HEK293 (cell line): ENCODE results near the gene FCN3.

Experiments used
- BCL11A ChIP-seq: fragments of 450-650 bp; formaldehyde crosslinking; IDR thresholded peaks from 2 replicates; pipeline ENCODE4 v1.5.1; 2016; ENCODE audit warnings: low read depth, missing biosample characterization, missing genetic modification characterization
- CTCF ChIP-seq: fragments of 450-650 bp; formaldehyde crosslinking; IDR thresholded peaks from 2 replicates; pipeline ENCODE4 v1.5.1; 2016; ENCODE audit warnings: missing biosample characterization, missing genetic modification characterization
- KLF9 ChIP-seq: fragments of 450-650 bp; formaldehyde crosslinking; IDR thresholded peaks from 2 replicates; pipeline ENCODE4 v1.5.1; 2016; ENCODE audit warnings: missing biosample characterization, missing genetic modification characterization, low read depth
- PATZ1 ChIP-seq: fragments of 450-650 bp; formaldehyde crosslinking; IDR thresholded peaks from 2 replicates; pipeline ENCODE4 v1.5.1; 2016; ENCODE audit warnings: missing biosample characterization, missing genetic modification characterization
- REST ChIP-seq: fragments of 450-650 bp; formaldehyde crosslinking; IDR thresholded peaks from 2 replicates; pipeline ENCODE4 v1.5.1; 2016; ENCODE audit warnings: missing biosample characterization, missing genetic modification characterization
- TSHZ1 ChIP-seq: fragments of 450-650 bp; formaldehyde crosslinking; IDR thresholded peaks from 2 replicates; pipeline ENCODE4 v1.5.1; 2016; ENCODE audit warnings: missing biosample characterization, missing genetic modification characterization, borderline replicate concordance
- ZBTB26 ChIP-seq: fragments of 450-650 bp; formaldehyde crosslinking; optimal IDR thresholded peaks from 2 replicates; pipeline ENCODE3; 2016; ENCODE audit warnings: missing biosample characterization, mild to moderate bottlenecking, missing genetic modification characterization
- ZBTB7A ChIP-seq: fragments of 450-650 bp; formaldehyde crosslinking; IDR thresholded peaks from 2 replicates; pipeline ENCODE4 v1.5.1; 2016; ENCODE audit warnings: low read depth, missing biosample characterization, missing genetic modification characterization
- ZNF114 ChIP-seq: fragments of 450-650 bp; formaldehyde crosslinking; IDR thresholded peaks from 2 replicates; pipeline ENCODE4 v1.5.0; 2017; ENCODE audit warnings: missing biosample characterization, missing genetic modification characterization
- ZNF366 ChIP-seq: fragments of 450-650 bp; formaldehyde crosslinking; conservative IDR thresholded peaks from 2 replicates; pipeline ENCODE4 v1.5.1; 2016; ENCODE audit warnings: missing biosample characterization, missing genetic modification characterization
- ZNF571 ChIP-seq: fragments of 450-650 bp; formaldehyde crosslinking; IDR thresholded peaks from 2 replicates; pipeline ENCODE4 v1.5.0; 2017; ENCODE audit warnings: missing biosample characterization, missing genetic modification characterization

GRCh38 chr1:27416387-27417111 is 41.9 kb upstream of the FCN3 start:
- TF ChIP-seq REST (no peak), CTCF (no peak), ZNF571 (tag by site-specific recombination) (no peak), ZBTB7A (tag by site-specific recombination) (no peak), ZBTB26 (tag by site-specific recombination) (no peak), ZNF114 (tag by site-specific recombination) (no peak), PATZ1 (tag by site-specific recombination) (no peak), ZNF366 (tag by site-specific recombination) (no peak), BCL11A (tag by site-specific recombination) (no peak), TSHZ1 (tag by site-specific recombination) (no peak), KLF9 (tag by site-specific recombination) (no peak)
